ENCODE measurements around the gene NXPH4.

Gene NXPH4

DNA sequence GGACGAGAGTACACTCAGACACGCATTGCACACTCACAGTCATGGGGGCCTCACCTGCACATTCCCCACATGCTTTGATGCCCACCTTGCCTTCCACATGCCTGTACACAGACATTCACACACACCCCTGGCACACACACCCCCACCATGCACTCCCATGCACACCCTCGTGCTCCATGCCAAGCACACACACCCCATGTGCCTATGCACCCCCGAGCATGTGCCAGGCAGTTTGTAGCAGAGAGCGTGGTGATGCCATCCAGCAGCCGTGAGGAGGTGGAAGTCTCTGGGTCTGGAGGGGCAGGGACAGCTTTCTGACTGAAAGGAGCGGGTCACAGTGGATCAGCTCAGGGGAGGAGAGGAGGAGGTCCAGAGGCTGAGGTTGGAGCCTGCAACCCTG lies 10.7 kb upstream of the NXPH4 start:
- DNase-seq, result no peak

DNA sequence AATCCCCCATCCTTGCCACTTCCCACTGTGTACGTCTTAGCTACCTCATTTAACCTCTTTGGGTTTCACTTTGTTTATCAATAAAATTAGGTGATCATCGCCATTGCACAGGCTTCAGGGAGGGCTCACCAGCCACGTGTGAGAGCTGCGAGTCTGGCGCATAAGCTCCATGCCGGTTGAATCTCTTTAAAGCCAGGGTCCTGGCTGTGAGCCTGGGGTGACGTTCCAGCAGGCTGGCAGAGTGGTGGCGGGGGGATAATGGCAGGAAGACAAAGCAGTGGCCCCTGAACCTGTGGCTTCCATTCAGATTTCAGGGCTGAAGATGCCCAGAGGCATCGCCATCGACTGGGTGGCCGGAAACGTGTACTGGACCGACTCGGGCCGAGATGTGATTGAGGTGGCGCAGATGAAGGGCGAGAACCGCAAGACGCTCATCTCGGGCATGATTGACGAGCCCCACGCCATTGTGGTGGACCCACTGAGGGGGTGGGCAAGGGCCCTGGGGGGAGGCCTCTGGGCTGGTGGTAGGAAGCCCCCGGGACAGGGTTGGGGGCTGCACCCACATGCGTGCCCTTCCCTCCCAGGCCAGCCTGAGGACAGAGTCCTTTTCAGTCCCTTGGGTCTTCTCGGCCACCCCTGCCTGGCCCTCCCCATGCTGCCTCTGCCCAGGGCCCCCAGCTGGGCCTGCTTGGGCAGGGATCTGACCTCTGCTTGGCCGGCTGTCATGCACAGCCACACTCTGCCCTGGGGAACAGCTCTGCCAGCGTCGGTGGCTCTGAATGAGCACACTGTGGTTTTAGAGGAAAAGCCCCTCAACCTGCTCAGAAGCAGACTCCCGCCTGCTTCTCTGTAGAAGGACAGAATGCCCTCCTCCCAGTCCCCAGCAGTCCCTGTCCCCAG lies 8.6 kb upstream of the NXPH4 start:
- DNase-seq, result no peak

DNA sequence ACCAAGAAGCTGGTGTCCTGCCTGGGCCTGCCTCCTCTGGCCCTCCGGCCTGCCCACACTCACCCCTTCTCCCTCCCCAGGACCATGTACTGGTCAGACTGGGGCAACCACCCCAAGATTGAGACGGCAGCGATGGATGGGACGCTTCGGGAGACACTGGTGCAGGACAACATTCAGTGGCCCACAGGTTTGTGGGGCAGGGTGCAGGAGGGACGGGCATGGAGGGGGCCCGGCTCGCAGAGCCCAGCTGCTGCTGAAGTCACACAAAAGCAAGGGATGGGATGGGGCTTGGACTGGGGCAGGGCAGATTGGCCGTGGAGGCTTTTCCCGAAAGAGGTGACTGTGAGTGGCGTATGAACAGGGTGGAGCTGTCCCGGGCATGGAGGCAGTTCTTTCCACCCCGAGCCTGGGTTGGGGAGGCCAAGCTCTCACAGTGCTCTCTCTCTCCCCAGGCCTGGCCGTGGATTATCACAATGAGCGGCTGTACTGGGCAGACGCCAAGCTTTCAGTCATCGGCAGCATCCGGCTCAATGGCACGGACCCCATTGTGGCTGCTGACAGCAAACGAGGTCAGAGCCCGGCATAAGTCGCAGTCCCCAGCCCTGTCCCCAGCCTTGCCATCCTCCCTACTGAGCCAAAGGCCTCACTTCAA lies 7.8 kb upstream of the NXPH4 start:
- DNase-seq, result no peak

DNA sequence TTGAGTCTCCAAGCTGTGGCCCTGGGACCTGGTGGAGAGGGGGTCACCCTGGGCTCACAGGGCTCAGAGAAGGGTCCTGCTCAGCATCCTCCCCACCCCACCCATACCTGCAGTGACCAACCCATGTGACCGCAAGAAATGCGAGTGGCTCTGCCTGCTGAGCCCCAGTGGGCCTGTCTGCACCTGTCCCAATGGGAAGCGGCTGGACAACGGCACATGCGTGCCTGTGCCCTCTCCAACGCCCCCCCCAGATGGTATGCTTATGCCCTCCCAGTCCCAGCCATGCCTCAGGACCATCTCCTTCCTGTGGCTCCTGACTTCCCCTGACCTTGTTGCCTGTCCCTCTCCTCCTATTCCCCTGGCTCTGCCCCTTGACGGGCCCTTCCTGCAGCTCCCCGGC lies 6.7 kb upstream of the NXPH4 start:
- no peak for DNase-seq

DNA sequence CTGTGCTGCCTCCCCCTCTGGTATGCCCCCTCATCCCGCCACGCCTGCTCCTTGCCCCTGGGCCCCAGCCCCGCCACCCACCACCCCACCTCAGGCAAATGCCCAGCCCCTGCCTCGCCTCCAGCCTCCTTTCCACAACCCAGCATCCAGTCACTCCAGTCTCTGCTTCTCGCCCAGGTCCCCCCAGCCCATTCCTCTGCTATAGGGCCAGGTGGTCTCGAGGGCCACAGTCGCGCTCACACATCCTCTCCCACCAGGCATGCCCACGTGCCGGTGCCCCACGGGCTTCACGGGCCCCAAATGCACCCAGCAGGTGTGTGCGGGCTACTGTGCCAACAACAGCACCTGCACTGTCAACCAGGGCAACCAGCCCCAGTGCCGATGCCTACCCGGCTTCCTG lies 6.1 kb upstream of the NXPH4 start:
- DNase-seq, result no peak

DNA sequence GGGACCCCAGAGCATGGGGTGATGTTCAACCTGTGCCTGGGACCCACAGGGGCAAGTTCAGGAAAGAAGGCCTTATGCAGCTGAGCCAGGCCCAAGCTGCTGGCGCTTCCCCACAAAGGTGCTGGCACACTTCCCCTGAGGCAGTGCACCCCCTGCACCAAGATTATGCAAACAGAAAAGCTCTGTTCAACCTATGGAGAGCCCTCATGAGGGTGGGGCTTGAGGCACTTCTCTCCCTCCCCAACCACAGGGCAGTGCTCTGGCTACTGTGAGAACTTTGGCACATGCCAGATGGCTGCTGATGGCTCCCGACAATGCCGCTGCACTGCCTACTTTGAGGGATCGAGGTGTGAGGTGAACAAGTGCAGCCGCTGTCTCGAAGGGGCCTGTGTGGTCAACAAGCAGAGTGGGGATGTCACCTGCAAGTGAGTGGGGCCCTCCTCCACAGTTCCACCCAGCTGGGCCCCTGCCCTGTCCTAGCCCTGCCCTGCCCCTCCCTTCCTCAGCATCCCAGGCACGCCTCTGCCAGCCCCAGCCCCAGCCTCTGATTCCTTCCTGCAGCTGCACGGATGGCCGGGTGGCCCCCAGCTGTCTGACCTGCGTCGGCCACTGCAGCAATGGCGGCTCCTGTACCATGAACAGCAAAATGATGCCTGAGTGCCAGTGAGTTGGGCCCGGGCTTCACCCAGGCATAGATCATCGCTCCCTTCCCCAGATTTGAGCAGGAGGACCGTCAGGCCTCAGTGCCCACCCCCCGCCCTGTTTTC lies 5.5 kb upstream of the NXPH4 start:
- no peak for DNase-seq

DNA sequence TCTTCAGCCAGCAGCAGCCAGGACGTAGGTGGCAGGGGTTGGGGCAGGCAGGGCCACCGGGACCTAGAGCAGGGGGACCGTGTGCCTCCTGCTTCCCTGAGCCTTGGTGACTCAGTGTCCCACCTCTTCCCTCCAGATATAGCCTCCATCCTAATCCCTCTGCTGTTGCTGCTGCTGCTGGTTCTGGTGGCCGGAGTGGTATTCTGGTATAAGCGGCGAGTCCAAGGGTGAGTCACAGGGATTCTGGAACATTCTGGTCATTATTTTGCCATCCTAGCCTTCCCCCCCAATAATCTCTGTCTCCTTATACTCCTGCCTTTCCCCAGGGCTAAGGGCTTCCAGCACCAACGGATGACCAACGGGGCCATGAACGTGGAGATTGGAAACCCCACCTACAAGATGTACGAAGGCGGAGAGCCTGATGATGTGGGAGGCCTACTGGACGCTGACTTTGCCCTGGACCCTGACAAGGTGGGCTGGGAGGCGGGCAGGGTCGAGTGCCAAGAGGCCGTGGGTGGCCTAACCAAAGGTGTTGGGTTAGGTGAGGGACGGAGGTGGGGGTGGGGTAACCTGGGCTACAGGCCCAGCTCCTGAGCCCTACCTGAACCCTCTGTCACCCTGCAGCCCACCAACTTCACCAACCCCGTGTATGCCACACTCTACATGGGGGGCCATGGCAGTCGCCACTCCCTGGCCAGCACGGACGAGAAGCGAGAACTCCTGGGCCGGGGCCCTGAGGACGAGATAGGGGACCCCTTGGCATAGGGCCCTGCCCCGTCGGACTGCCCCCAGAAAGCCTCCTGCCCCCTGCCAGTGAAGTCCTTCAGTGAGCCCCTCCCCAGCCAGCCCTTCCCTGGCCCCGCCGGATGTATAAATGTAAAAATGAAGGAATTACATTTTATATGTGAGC lies 4.5 kb upstream of the NXPH4 start:
- no peak for DNase-seq

DNA sequence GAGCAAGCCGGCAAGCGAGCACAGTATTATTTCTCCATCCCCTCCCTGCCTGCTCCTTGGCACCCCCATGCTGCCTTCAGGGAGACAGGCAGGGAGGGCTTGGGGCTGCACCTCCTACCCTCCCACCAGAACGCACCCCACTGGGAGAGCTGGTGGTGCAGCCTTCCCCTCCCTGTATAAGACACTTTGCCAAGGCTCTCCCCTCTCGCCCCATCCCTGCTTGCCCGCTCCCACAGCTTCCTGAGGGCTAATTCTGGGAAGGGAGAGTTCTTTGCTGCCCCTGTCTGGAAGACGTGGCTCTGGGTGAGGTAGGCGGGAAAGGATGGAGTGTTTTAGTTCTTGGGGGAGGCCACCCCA lies 3.9 kb upstream of the NXPH4 start:
- DNase-seq, result no peak

DNA sequence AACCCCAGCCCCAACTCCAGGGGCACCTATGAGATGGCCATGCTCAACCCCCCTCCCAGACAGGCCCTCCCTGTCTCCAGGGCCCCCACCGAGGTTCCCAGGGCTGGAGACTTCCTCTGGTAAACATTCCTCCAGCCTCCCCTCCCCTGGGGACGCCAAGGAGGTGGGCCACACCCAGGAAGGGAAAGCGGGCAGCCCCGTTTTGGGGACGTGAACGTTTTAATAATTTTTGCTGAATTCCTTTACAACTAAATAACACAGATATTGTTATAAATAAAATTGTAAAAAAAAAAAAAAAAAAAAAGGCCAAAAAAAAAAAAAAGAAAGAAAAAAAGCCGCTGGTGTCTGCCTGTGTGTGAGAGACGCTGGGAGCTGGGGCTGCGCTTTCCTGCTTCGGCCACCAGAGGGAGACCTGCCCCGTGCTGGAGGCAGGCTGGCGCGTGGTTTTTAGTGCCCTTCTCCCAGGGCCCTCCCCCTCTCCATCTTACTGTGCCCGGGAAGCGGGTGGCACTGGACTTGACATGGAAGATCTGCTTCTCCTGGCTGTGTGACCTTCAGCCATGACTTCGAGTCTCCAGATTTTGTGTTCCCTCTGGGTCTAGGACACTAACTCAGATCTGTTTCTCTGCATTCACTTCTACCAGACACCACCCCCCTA lies 3.4 kb upstream of the NXPH4 start:
- DNase-seq, result peak; percentile 86

DNA sequence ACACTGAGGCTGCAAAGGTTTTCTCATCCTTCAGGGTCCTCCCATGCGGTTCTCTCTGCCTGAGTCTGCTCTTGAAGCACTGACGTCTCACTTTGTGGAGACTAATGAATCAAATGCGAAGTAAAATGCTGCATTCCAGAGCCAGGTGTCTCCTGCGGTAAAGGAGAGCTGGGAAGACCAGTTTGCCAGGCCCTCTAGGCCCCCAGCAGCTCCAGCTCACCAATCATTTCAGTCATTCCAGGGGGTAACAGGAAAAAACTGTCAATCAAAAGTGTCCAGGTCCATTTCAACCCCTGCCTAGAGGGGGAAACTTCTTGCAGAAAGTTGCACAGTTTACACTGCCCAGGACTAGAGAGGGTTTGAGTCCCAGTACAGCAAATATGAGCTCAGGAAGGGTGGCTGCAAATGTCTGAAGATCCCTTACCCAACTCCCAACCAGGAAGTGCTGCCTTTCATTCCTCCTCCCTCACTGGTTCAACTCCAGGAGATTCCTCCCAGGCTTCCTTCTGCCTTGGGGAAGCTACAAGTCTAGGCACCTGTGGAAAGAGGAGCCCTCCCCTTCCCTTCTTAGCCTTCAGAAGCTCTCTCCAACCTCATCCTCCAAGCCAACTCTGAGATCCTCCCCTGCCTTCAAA lies 2.7 kb upstream of the NXPH4 start:
- DNase-seq, result no peak

DNA sequence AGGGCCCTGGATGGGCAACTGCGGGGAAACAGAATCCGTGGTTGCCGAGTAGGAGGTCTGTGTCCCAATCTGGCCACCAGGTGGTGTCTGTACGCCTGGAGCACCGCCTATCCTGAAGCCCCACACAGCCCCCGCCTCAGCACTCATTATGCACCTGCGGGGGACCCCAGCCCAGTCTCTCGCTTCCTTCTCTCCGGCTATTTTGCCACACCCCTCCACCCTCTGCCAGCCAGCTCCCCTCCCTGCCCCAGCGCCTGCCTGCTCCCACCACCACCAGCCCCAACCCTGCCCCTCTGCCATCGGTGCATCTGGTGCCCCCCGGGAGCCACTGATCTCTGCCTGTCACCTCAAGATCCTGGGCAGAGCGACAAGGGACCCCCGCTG lies 2.2 kb upstream of the NXPH4 start:
- DNase-seq, result peak; percentile 73

DNA sequence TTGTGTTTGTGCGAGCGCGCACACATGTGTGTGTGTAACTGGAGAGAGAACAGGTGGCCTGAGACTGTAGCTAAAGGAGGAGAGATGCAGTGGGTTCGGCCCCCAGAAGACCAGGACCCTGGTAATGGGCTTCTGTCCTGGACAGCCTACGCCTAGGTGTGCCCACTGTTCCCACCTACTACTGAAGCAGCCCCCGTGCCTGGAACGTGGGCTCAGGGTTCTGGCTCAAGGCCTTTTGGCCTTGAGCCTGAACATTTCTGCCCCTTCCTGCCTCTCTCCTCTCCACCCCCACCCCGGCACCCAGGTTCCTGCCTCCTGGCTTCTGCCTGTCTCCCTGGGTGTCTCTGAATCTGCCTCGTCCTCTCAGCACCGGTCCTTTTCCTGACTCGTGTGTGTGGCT lies 1.5 kb upstream of the NXPH4 start:
- no peak for DNase-seq

DNA sequence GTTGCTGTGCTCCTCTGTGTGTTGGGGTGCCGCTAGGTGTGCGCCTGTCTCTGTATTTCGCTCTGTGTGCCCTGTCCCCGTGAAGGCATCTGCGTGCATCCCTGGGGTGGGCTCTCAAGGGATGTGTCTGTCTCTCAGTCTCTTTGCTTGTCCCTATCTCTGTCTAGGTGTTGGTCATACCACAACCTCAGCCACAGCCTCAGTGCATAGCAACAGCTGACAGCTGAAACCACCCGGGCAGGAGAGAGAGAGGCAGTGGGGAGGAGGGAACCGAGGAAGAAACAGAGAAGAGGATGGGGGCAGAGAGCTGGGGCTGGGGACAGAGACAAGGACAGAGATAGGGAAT lies 953 bp upstream of the NXPH4 start:
- DNase-seq, result peak; percentile 63

DNA sequence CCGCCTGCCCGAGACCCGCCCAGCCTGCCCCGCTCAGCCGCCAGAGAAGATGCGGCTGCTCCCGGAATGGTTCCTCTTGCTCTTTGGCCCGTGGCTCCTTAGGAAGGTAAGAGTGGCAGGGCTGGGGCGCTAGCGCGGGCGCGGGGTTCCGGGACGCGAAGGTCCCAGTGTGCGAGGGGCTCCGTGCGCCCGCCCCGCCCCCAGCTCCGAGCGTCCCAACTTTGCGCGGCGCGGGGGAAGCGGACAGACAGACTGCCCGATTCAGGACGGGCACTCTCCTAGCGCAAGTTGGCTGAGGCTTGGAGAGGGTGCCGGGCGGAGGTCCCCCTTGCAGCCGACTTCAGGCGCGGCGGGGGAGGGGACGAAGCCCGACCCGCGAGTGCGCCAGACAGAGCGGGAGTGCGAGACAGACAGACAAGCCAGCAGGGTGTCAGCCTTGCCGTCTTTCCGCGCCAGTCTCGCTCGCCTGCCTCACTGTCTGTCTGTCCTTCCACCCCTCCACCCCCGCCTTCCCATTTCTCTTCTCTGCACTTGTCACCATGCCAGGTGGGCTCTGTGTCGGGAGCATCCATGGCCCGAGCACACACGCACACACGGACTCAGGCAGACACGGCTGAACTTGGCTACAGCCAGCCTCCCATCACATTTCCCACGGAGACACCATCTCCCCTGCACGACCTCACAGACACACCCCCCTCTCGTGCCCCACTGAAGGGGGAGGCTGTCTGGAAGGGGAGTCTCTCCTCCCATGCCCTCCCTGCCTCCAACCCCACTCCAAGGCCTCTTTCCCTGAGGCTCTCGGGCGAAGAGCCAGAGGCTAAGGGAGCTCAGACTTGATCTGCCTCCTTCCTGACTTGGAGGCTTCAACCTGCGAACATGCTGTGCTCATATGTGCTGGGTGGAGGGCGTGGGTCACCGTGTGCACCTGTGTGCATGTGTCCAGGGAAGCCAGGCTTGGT lies 606 bp downstream of the NXPH4 start:
- no peak for DNase-seq

DNA sequence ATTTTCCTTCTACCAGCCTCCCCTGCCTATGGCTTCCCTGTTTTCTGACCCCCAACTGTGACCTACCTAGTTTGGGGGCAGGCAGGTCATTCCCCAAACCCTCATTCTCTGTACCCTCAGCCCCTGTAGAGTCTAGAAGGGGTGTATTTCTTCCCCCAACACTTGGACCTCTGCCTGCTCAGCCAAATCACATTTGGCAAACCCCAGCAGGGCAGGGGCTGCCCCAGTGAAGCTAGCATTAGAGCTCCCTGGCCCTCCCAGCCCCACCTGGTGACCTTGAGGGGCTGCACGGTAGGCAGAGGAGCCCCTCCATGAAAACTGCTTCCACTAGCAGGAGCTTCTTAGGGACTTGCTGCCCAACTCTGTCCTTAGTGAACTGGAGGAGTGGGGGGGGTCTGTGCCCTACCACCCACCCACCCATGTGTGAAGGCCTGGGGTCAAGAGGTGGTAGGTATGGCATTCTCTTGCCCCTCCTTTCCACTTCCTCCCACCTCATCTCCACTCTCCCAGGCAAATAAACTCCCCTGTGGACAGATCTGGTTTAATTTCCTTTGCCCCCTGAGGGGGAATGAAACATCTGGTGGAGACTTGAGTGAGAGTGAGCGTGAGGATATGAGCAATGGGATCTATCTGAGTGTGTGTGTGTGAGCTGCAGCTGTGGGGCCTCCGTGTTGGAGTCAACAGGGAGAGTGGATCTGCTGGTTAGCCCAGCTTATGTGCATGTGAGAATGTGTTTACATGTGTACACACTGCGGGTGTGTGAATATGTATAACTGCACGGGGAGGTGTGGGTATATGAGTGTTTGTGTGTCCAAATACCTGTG lies 1.6 kb downstream of the NXPH4 start:
- no peak for DNase-seq

DNA sequence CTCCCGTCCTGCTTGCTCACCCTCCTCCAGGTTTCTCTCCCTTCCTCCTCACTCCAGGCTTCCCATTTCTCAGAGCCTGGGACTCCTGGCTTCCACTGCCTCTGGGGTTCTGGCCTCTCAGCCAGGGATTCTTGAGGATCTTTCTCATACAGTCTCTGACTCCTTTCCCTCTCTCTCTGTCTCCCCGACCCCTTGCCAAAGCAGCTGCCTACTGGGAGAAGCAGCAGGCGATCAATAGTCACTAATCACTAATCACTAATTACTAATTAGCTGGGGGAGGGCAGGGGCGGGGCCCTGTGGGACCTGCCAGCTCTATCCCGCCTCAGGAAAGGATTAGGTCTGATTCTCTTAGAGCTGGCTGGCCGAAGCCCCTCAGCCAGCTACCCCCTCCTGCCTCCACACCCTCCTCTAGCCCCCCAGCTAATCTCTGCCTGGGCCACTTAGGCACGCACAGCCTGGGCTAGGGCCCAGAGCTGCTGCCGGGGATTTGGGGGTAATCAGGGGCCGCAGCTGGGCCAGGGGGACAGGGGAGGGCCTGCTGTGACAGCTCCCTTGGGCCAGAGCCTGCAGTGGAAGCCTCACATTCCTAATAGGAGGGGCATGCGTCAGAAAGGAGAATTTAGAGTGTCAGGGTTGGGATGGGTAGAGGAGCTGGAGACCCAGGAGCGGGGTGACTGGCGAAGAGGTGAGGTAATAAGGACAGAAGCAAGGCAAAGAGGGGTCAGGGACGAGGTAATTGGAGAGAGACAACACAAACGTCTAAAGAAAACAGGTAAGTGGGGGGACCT lies 2.8 kb downstream of the NXPH4 start:
- no peak for DNase-seq

DNA sequence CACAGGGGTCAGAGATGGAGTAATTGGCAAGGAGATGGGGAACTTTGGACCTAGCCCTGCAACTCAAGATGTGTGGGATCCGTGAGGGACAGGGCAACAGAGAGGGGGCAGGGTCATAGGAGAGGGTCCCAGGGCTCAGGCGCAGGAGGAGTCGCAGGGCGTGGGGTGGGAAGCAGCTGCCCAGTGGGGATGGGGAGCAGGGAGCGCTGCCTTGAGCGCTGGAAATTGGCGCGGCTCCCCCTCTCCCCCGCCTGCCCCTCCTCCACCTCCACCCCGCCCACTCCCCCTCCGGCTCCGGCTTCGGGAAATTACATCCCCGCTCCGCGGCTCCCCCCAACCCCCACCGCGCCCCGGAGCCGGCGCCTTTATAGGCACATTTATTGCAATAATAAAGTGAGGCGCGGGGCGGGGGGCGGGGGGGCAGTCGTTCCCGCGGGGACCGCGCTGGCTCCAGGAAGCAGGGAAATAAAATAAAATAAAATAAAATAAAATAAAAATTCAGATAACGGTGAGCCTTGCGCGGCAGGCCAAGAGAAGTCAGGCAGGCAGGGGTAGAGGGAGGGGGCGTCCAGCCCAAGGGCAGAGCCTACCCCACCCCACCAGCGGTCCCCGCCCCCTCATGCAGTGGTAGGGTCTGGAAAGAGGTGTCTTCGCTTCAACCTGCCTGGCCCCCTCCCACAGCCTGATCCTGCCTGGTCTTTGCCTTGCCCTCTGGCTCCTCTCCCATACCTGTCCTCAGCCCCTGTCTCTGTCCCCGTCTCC lies 3.6 kb downstream of the NXPH4 start:
- no peak for DNase-seq

DNA sequence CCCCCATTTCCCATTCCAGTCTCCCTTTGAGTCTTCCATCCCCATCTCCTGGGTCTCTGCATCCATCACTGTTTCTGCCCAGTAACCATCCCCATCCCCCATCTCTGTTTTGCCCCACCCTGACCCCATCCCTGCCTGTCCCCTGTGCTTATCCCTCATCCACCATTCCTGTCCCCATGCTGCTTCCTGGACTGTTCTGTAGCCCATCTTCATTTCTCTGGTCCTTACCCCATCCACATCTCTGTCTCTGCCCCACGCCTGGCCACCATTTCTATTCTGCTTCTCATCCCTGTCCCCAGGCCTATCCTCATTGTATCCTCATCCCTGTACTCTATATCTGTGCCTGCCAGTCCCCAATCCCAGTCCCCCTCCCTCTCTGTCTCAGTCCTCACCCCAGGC lies 4.2 kb downstream of the NXPH4 start:
- no peak for DNase-seq
